GM21786 (cell line): ENCODE measurements around the gene CEP164.

ENCODE experiments used
- ATAC-seq: cut with Tn5 transposase; IDR thresholded peaks from one replicate; pipeline ENCODE4 v1.9.1; 2021; ENCODE audit not compliant: unreplicated experiment

The CEP164 gene

DNA sequence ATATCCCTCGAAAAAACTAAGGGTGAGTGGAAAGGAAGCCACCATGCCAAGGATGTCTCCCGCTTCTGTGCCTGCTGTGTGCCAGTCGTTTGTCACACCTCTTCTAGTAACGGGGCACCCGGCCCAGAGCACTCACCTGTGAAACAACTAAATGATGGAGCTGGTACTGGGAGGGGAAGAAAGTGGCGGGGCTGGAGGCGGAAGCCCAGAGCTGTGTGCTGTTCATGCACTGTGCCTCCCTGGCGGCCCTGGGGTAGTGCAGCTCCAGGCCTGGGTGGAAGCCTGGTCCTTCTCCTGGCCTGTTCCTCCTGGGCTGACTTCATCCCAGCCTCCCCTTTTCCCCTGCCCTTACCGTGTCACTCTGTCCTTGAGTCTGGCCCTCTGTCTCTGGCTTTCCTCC is 130.2 kb downstream of the CEP164 start:
- no peak for ATAC-seq

- no peak for ATAC-seq
These were observed 130.8 kb downstream of the CEP164 start for GRCh38 chr11:117458275-117459122.

- no peak for ATAC-seq
These were observed 131.7 kb downstream of the CEP164 start for GRCh38 chr11:117459123-117459978.

GRCh38 chr11:117459979-117460300 is 132.3 kb downstream of the CEP164 start:
- no peak for ATAC-seq

DNA sequence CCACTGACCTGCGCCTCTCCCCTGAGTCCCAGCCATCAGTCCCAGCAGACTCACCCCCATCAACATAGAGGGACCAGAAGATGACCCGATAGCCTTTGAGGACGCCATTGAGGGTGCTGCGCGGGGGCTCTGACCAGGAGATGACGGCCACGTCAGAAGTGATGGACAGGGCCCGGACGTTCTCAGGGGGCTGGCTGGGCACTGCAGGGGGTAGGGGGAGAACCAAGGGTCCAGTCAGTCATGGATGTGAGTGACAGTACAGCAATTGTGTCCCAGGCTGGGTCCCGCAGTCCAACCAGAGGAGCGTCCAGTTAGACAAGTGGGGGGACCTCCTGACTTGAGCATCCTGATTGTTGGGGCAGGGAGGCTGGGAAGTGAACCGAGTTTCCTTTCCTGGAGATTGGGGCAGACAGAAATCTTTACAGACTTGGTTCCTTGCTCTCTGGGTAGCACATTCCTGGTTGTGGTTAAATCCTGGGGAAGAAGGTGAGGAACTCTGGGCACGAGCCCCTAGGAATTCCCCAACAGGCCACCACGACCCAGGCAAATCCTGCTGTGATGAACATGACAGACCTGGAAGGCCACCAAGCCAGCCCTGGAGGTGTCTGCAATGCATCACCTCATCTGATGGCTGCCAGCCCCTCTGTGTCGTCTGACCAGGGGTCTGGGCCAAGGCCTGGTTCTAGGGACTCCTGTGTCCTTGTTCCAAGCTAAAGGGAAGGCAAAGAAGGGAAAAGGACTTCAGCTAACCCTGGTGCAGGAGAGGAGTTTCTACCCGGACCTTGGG is 133.9 kb downstream of the CEP164 start:
- ATAC-seq = no peak

DNA sequence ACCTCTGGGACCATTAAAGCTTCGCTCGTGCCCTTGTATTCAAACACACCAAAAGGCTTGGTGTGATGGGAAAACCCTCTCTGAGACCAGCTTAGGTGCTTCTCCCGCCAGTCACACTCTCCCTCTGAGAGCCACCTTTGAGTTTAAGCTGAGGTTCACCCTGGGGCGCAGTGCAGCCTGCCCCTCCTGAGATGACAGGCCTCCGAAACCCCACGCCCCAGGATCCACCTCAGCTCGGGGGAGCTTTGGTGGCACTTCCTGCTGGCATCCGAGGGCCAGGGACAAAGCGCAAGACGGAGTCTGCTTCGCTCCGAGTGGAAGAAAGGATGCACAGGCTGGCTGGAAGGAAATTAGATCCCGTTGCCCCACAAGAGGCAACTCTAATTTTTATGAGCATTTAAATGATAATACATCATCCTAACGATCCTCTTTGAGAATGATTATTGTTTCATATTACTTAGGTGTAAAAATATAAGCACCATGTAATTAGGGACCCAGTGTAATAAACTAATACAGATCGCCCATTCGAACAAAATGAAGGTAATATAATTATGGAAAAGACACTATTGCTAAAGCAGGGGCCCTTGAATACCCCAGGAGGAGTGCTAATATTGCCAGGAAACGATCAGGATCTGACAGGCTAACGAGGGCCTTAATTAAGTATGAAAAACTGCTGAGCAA is 134.7 kb downstream of the CEP164 start:
- no peak for ATAC-seq

- ATAC-seq = no peak
These were observed 135.2 kb downstream of the CEP164 start for GRCh38 chr11:117462864-117463247.
